GM18526 (cell line): ENCODE data around the gene FBXO33.

Experiments
- POLR2A ChIP-seq: IDR thresholded peaks from 3 replicates; pipeline ENCODE4 v1.6.1; 2011; ENCODE audit not compliant: insufficient read length; ENCODE audit errors: extremely low read depth

The FBXO33 gene

DNA sequence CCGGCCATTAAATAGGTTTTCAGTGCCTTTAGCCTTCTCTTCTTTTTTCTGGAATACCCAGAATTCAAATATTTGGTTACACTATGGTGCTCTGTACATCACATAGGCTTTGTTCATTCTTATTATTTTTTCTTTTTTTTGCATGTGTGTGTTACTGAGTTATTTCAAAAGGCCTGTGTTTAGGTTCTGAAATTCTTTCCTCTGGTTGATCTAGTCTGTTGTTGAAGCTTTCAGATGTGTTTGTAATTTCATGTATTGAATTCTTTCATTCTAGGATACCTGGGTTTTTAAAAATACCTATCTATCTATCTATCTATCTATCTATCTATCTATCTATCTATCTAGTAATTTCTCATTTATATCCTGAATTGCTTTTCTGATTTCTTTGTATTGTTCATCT, 66.9 kb downstream of the FBXO33 start:
- no peak for TF ChIP-seq POLR2A

DNA sequence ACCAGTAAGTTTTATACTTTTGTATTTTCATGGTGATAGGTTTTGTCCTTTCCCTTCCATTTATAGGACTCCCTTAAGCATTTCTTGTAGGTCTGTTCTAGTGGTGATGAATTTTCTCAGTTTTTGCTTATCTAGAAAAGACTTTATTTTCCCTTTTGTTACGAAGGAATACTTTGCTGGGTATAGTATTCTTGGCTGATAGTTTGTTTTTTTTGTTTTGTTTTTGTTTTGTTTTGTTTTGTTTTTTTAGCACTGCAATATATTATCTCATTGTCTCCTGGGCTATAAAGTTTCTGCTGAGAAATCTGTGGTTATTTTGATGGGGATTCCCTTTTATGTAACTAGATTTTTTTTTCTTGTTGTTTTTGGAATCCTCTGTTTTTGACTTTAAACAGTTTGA, 67.7 kb downstream of the FBXO33 start:
- no peak for TF ChIP-seq POLR2A

DNA sequence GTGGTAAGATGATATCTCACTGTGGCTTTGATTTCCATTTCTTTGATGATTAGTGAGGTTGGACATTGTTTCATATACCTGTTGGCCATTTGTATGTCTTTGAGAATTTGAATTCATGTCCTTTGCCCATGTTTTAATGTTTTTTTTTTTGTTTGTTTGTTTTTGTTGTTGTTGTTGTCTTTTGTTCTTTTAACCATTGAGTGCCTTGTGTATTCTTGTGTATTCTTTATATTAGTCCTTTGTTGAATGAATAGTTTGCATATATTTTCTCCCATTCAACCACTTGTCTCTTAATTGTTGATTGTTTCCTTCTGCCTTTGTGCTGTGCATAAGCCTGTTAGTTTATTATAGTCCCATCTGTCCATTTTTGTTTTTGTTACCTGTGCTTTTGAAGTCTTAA, 71.9 kb downstream of the FBXO33 start:
- no peak for TF ChIP-seq POLR2A

DNA sequence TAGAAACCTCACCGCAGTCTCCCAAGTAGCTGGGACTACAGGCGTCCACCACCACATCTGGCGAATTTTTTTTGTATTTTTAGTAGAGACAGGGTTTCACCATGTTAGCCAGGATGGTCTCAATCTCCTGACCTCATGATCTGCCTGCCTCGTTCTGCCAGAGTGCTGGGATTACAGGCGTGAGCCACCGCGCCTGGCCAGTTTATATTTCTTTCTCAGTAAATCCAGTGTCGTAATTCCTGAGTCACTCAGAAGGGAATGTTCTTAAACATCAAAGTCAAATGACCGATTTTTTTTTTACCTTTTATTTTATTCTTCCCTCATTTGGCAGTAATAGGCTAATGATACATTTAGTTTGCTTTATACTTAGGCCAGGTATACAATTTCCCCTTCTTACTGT, 80.5 kb downstream of the FBXO33 start:
- TF ChIP-seq POLR2A, result no peak

DNA sequence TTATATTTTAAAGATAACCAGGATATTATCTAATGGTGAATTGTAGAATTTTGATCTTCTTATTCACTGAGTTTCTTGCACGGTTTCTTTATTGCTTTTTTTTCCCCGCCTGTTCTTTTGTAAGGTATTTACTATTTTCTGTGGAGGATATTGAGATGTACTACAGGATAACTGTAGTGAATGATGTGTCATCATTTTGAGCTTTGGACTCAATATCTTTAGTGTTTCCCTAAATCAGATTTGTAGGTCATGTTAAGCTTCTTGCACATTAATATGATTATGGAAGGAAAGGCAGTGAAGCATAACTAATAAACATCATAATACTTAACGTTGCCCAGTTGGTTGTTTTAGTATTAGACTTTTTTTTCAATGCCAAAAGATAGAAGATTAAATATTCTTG, 81.4 kb downstream of the FBXO33 start:
- no peak for TF ChIP-seq POLR2A
